ENCODE measurements around the gene PFKM. TPM values are rescaled to one million over a fixed set of nuclear protein-coding genes. Genes with fewer than 3 reads are reported as not detected.
"Not testable (repeated sequence)": the region's sequence is repeated elsewhere in the genome, so short reads cannot be mapped to it uniquely, and the experiment has no call there.

The PFKM gene
- total and polyA plus RNA-seq, 4 experiments from 2014 or later: 7.8 to 14.6 (median 10.9) TPM

DNA sequence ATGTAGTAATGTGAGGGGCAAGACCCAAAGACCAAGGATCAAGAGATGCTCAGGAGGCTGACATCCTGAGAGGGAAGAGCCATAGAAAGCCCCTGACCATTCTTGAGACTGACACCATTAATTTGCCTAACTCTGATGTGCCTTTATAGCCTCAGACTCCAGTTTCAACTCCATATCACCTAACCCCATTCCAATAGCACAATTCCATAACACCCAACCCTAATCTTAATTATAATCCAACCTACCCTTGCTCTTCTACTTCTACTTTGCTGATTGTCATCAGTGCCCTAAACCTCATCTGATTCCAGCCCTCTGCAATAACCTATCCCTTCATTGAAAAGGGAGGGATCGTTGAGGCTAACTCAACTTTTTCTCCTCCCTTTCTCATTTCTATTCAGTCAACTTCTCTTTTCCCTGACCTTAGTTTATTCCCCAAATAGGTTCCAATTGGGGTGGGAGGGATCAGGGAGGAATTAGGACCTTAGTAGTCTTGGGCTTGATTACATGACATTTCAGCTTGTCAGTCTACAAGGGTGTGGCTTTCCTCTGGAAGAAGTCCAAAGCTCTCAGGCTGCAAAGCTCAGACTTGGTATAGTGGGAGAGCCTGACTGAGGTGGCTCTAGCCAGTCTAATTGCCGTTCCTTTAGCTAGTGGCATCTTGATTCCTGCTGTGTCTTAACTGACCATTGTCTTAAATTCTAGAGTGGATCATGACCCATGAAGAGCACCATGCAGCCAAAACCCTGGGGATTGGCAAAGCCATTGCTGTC lies 3.1 kb downstream of the PFKM start:
- Histone ChIP-seq H3K9me3 (ENCODE audit: control insufficient read depth in 1 of 2, low read length in 2 of 2) (no peaks in the 10 kb centered on the region), H3K4me1 (ENCODE audit: insufficient read depth, low read length) (peaks cover 15% of the 10 kb centered on the region), H3K27me3 (ENCODE audit: insufficient read depth, low read length) (no peaks in the 10 kb centered on the region), H3K36me3 (ENCODE audit: insufficient read depth, low read length) (no peaks in the 10 kb centered on the region), H3K4me3 (ENCODE audit: low read length in 2 of 2) (no peak overlapping the region), H3K27ac (ENCODE audit: low read depth, low read length) (no peak overlapping the region)
- H3K4me1 Mint-ChIP-seq: peaks cover 18 to 28% (median 18%) of the 10 kb centered on the region in 4 donors
- H3K4me3 Mint-ChIP-seq: no peak overlapping the region
- H3K36me3 Mint-ChIP-seq: peaks cover 11 to 19% of the 10 kb centered on the region in 2 donors
- H3K9me3 Mint-ChIP-seq: no peaks in the 10 kb centered on the region
- ChIA-PET POLR2A (ENCODE audit: partially characterized antibody) (no interaction called here), CTCF (ENCODE audit: partially characterized antibody) (no interaction called here)
- peak overlapping the region in 1 of 7 donors; percentile 11 for H3K27ac Mint-ChIP-seq
- intact Hi-C loops (cut with micrococcal nuclease): no loop called here
- DNase-seq: no peak
- H3K27me3 Mint-ChIP-seq: peaks cover 0 to 2% of the 10 kb centered on the region in 2 donors

DNA sequence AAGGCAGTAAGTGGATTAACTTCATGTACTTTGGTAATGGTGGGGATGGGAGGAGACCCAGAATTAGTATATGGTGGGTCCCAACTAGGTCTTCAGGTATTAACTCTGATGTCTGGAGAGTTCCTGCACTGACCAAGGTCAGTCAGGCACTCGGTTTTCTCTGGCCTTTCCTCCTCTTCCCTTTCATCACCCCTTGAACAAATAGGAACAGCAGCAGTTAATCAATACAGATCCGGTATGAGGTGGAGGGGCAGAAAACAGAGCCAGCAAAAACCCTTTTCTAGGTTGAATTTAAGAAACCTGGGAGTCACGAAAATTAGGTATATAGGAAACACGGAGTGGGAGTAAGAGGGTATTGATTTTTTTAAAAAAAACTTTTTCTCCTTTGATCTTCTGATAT lies 4.0 kb downstream of the PFKM start:
- DNase-seq: no peak
- ChIA-PET CTCF (ENCODE audit: partially characterized antibody) (no interaction called here), POLR2A (ENCODE audit: partially characterized antibody) (no interaction called here)
- Mint-ChIP-seq H3K27ac (peak overlapping the region in 1 of 7 donors; percentile 23), H3K36me3 (peaks cover 17 to 23% of the 10 kb centered on the region in 2 donors), H3K4me3 (no peak overlapping the region), H3K4me1 (peaks cover 18 to 27% (median 18%) of the 10 kb centered on the region in 4 donors), H3K9me3 (peaks cover 0 to 2% (median 0%) of the 10 kb centered on the region in 8 donors), H3K27me3 (peaks cover 0 to 2% of the 10 kb centered on the region in 2 donors)
- Histone ChIP-seq H3K36me3 (ENCODE audit: insufficient read depth, low read length) (no peaks in the 10 kb centered on the region), H3K27me3 (ENCODE audit: insufficient read depth, low read length) (no peaks in the 10 kb centered on the region), H3K4me3 (ENCODE audit: low read length in 2 of 2) (no peak overlapping the region), H3K27ac (ENCODE audit: low read depth, low read length) (no peak overlapping the region), H3K4me1 (ENCODE audit: insufficient read depth, low read length) (peaks cover 15% of the 10 kb centered on the region), H3K9me3 (ENCODE audit: control insufficient read depth in 1 of 2, low read length in 2 of 2) (no peaks in the 10 kb centered on the region)
- intact Hi-C loops (cut with micrococcal nuclease): no loop called here

DNA sequence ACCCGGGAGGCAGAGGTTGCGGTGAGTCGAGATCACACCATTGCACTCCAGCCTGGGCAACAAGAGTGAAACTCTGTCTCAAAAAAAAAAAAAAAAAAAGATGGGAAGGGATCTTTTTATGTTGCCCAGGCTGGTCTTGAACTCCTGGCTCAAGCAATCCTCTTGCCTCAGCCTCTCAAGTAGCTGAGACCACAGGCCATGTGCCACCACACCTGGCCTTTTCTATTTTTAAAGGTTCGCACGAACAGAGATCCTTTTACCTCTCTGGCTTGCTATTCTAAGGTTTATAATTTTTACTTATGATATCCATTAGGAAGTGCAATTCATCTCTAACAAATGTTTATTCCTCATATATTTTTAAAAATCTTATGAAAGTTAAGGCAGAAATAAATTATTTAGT lies 6.4 kb downstream of the PFKM start:
- H3K9me3 ChIP-seq (ENCODE audit: control insufficient read depth in 1 of 2, low read length in 2 of 2); H3K27ac Mint-ChIP-seq; H3K36me3 ChIP-seq (ENCODE audit: insufficient read depth, low read length); H3K4me1 Mint-ChIP-seq; DNase-seq; H3K4me1 ChIP-seq (ENCODE audit: insufficient read depth, low read length); H3K27me3 ChIP-seq (ENCODE audit: insufficient read depth, low read length); CTCF ChIA-PET (ENCODE audit: partially characterized antibody); POLR2A ChIA-PET (ENCODE audit: partially characterized antibody); H3K27ac ChIP-seq (ENCODE audit: low read depth, low read length); intact Hi-C loops (cut with micrococcal nuclease); H3K4me3 Mint-ChIP-seq; H3K27me3 Mint-ChIP-seq; H3K4me3 ChIP-seq (ENCODE audit: low read length in 2 of 2); H3K9me3 Mint-ChIP-seq: not testable (repeated sequence)
- H3K36me3 Mint-ChIP-seq: peaks cover 20 to 30% of the 10 kb centered on the region in 2 donors

DNA sequence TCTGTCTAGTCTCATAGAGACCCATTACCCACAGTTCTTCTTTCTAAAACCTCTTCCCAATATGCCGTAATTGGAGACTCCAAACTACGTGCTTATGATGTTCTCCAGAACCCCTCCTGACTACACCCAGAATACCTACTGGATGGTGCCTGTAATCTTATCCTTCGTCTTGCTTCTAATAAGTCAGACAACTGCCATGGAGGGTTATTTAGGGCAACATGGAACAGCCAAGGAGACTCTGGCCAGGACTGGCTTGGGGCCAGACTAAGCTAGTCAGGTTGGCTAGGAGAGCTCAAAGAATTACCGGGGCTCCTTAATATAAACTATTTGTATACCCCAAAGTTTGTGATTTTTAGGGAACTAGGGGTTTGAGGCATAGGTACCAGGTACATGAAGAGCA lies 6.8 kb downstream of the PFKM start:
- Mint-ChIP-seq H3K27me3 (no peaks in the 10 kb centered on the region), H3K4me3 (no peak overlapping the region), H3K4me1 (peaks cover 0 to 7% (median 1%) of the 10 kb centered on the region in 4 donors), H3K36me3 (peaks cover 20 to 35% of the 10 kb centered on the region in 2 donors), H3K9me3 (peaks cover 0 to 2% (median 0%) of the 10 kb centered on the region in 8 donors), H3K27ac (peak overlapping the region in 1 of 7 donors; percentile 70)
- Histone ChIP-seq H3K4me1 (ENCODE audit: insufficient read depth, low read length) (no peaks in the 10 kb centered on the region), H3K36me3 (ENCODE audit: insufficient read depth, low read length) (no peaks in the 10 kb centered on the region), H3K27me3 (ENCODE audit: insufficient read depth, low read length) (no peaks in the 10 kb centered on the region), H3K27ac (ENCODE audit: low read depth, low read length) (no peak overlapping the region), H3K9me3 (ENCODE audit: control insufficient read depth in 1 of 2, low read length in 2 of 2) (no peaks in the 10 kb centered on the region), H3K4me3 (ENCODE audit: low read length in 2 of 2) (no peak overlapping the region)
- ChIA-PET CTCF (ENCODE audit: partially characterized antibody) (no interaction called here), POLR2A (ENCODE audit: partially characterized antibody) (no interaction called here)
- intact Hi-C loops (cut with micrococcal nuclease): no loop called here
- DNase-seq: no peak

DNA sequence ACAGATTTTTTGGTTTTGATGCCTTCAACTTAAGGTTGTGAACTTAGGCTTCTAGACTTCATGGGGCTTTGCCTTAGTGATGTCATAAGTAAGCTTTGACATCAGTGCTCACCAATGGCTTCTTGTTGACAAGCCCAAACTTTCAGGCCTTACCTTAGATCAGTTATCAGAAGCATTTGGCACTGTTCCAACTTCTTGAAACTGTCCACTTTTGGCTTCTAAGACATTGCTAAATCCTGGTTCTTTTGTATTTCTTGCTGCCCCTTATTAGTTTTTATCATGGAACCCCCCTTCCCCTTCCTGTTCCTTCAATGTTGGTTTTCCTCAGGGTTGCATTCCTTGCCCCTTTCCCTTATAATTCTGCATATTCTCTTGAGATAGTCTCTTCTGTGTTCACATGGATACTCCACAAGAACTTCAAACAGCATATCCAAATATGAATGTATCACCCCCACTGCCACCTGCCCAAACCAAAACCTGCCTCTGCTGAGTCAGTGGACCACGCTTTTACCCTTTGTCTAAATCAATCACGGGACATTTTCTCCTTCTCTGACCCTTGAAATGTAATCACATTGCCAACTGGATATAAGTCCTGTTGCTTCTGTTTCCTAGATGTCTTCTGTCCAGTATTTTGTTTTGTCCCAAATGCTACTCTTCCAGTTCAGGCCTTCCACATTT lies 7.9 kb downstream of the PFKM start:
- H3K36me3 ChIP-seq (ENCODE audit: insufficient read depth, low read length): peaks cover 10% of the 10 kb centered on the region
- peaks cover 25 to 40% of the 10 kb centered on the region in 2 donors for H3K36me3 Mint-ChIP-seq
- POLR2A ChIA-PET (ENCODE audit: partially characterized antibody): no interaction called here
- H3K27me3 ChIP-seq (ENCODE audit: insufficient read depth, low read length): no peaks in the 10 kb centered on the region
- peak overlapping the region in 1 of 8 donors; percentile 5 for H3K4me3 Mint-ChIP-seq
- DNase-seq: no peak
- peaks cover 0 to 2% (median 0%) of the 10 kb centered on the region in 8 donors for H3K9me3 Mint-ChIP-seq
- CTCF ChIA-PET (ENCODE audit: partially characterized antibody): no interaction called here
- no peak overlapping the region for H3K4me3 ChIP-seq (ENCODE audit: low read length in 2 of 2)
- intact Hi-C loops (cut with micrococcal nuclease): no loop called here
- H3K27ac ChIP-seq (ENCODE audit: low read depth, low read length): no peak overlapping the region
- H3K27ac Mint-ChIP-seq: peak overlapping the region in 1 of 7 donors; percentile 43
- no peaks in the 10 kb centered on the region for H3K9me3 ChIP-seq (ENCODE audit: control insufficient read depth in 1 of 2, low read length in 2 of 2)
- no peaks in the 10 kb centered on the region for H3K4me1 ChIP-seq (ENCODE audit: insufficient read depth, low read length)
- H3K4me1 Mint-ChIP-seq: no peaks in the 10 kb centered on the region
- H3K27me3 Mint-ChIP-seq: no peaks in the 10 kb centered on the region

DNA sequence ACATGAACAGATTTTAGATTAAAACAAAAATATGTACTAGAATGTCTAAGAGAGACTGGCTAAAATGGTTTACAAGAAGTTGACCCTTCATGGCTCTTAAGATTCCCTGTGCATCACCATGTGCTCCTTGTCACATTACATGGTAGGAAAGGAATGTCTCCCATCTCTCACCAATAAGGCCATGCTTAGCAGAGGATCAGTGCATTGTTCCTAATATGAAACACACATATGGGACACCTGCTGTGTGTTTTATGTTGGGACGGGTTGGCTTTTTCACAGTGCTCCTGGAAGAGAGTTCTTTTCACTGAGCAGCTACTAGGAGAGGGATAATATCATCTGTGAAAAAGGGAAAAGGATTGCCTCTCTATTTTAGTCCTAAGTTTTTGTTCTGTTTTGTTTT lies 9.6 kb downstream of the PFKM start:
- Mint-ChIP-seq H3K4me1 (no peaks in the 10 kb centered on the region), H3K4me3 (no peak overlapping the region), H3K36me3 (peaks cover 26 to 45% of the 10 kb centered on the region in 2 donors), H3K27me3 (no peaks in the 10 kb centered on the region), H3K27ac (no peak overlapping the region), H3K9me3 (peaks cover 0 to 2% (median 0%) of the 10 kb centered on the region in 8 donors)
- no peak for DNase-seq
- CTCF ChIA-PET (ENCODE audit: partially characterized antibody): interaction anchor here (0.6 to 1.0 kb wide), 3 partner anchors 8 to 507 kb away, joined by 3 to 5 read pairs (median 4); no protein-coding TSS in a partner anchor
- Histone ChIP-seq H3K27me3 (ENCODE audit: insufficient read depth, low read length) (no peaks in the 10 kb centered on the region), H3K4me3 (ENCODE audit: low read length in 2 of 2) (no peak overlapping the region), H3K36me3 (ENCODE audit: insufficient read depth, low read length) (peaks cover 26% of the 10 kb centered on the region), H3K27ac (ENCODE audit: low read depth, low read length) (no peak overlapping the region), H3K9me3 (ENCODE audit: control insufficient read depth in 1 of 2, low read length in 2 of 2) (no peaks in the 10 kb centered on the region), H3K4me1 (ENCODE audit: insufficient read depth, low read length) (no peaks in the 10 kb centered on the region)
- intact Hi-C loops (cut with micrococcal nuclease): no loop called here
- POLR2A ChIA-PET (ENCODE audit: partially characterized antibody): no interaction called here

DNA sequence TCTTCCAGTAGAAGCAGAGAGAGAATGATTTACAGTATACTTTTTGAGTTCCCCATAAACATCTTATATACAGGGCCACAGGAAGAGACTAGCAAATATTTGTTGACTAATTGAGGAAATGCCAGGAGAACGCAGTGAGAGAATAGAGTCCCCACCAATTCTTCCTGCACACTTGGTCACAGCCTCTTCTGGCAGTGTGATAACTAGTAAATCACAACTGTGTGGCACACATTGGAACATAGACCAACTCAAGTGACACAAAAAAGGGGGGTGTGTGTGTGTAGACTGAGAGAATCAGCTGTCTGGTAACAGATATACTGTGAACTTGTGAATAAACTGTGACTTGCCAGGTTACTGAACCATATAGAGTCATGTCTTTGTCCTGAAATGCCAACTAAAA lies 10.2 kb downstream of the PFKM start:
- Mint-ChIP-seq H3K27me3 (no peaks in the 10 kb centered on the region), H3K4me3 (no peak overlapping the region)
- CTCF ChIA-PET (ENCODE audit: partially characterized antibody): interaction anchor here (0.6 to 1.1 kb wide), 5 partner anchors 9 to 390 kb away, joined by 3 to 5 read pairs (median 3); no protein-coding TSS in a partner anchor

More for the DNA sequence above, 10.2 kb downstream of the PFKM start:
- Histone ChIP-seq H3K4me1 (ENCODE audit: insufficient read depth, low read length) (no peaks in the 10 kb centered on the region), H3K36me3 (ENCODE audit: insufficient read depth, low read length) (peaks cover 31% of the 10 kb centered on the region), H3K27ac (ENCODE audit: low read depth, low read length) (no peak overlapping the region), H3K4me3 (ENCODE audit: low read length in 2 of 2) (no peak overlapping the region), H3K9me3 (ENCODE audit: control insufficient read depth in 1 of 2, low read length in 2 of 2) (no peaks in the 10 kb centered on the region), H3K27me3 (ENCODE audit: insufficient read depth, low read length) (no peaks in the 10 kb centered on the region)
- intact Hi-C loops (cut with micrococcal nuclease): no loop called here
- no peak for DNase-seq
- Mint-ChIP-seq H3K36me3 (peaks cover 31 to 46% of the 10 kb centered on the region in 2 donors), H3K9me3 (peaks cover 0 to 2% (median 0%) of the 10 kb centered on the region in 8 donors), H3K27ac (peak overlapping the region in 1 of 7 donors; percentile 57), H3K4me1 (no peaks in the 10 kb centered on the region)
- POLR2A ChIA-PET (ENCODE audit: partially characterized antibody): no interaction called here
